B cell (primary cell): ENCODE measurements around the gene ST3GAL3.

Source experiments
- EZH2 ChIP-seq: IDR thresholded peaks from 2 replicates; pipeline ENCODE4 v1.6.1; 2012; ENCODE audit warnings: borderline replicate concordance, low read depth, mild to moderate bottlenecking, moderate library complexity, low read length; ENCODE audit not compliant: insufficient read depth, poor library complexity, severe bottlenecking
- TF ChIP-seq, protein P1 (sequence below): fragments of 200-600 bp; IDR thresholded peaks from one replicate; pipeline ENCODE4 v1.8.0; 2022; ENCODE audit warnings: antibody characterized with exemption, mild to moderate bottlenecking

- TF ChIP-seq, protein P1, sequence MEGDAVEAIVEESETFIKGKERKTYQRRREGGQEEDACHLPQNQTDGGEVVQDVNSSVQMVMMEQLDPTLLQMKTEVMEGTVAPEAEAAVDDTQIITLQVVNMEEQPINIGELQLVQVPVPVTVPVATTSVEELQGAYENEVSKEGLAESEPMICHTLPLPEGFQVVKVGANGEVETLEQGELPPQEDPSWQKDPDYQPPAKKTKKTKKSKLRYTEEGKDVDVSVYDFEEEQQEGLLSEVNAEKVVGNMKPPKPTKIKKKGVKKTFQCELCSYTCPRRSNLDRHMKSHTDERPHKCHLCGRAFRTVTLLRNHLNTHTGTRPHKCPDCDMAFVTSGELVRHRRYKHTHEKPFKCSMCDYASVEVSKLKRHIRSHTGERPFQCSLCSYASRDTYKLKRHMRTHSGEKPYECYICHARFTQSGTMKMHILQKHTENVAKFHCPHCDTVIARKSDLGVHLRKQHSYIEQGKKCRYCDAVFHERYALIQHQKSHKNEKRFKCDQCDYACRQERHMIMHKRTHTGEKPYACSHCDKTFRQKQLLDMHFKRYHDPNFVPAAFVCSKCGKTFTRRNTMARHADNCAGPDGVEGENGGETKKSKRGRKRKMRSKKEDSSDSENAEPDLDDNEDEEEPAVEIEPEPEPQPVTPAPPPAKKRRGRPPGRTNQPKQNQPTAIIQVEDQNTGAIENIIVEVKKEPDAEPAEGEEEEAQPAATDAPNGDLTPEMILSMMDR = no peak
- no peak for TF ChIP-seq EZH2
These were observed 60.8 kb downstream of the ST3GAL3 start for GRCh38 chr1:43768168-43768567.
